Activated T-cell treated with anti-CD3 and anti-CD28 coated beads, Interleukin-2, amount 50 U/mL, for 72 hours (primary cell): Measurements from ENCODE around the gene PCDHGB5. TPM values are rescaled to one million over a fixed set of nuclear protein-coding genes. Genes with fewer than 3 reads are reported as not detected.

ENCODE experiments used
- total RNA-seq, 2 donors: library from RNA; stranded (reverse); gene quantifications; one replicate each; pipeline ENCODE4 v1.2.3, GENCODE V29; 2022

PCDHGB5 gene
- total RNA-seq, 2 donors from 2014 or later, result 0.17 to 0.21 TPM

Other genes with a start within 250 kb of the PCDHGB5 start
- gene PCDHB6, start 247.9 kb upstream of the PCDHGB5 start, total RNA-seq, result not detected
- not detected for gene PCDHB7, start 225.3 kb upstream of the PCDHGB5 start, total RNA-seq
- gene PCDHB8, start 220.2 kb upstream of the PCDHGB5 start, total RNA-seq, result not detected
- gene PCDHB16, start 215.6 kb upstream of the PCDHGB5 start, total RNA-seq, result not detected
- under 1 TPM in 1 of 2 donors, not detected in 1; 0.05 TPM for gene PCDHB9, start 210.8 kb upstream of the PCDHGB5 start, total RNA-seq
- gene PCDHB10, start 205.6 kb upstream of the PCDHGB5 start, total RNA-seq, result not detected
- not detected for gene PCDHB11, start 198.3 kb upstream of the PCDHGB5 start, total RNA-seq
- gene PCDHB12, start 189.2 kb upstream of the PCDHGB5 start, total RNA-seq, result not detected
- gene PCDHB13, start 184.0 kb upstream of the PCDHGB5 start, total RNA-seq, result not detected
- not detected for gene PCDHB14, start 174.6 kb upstream of the PCDHGB5 start, total RNA-seq
- gene PCDHB15, start 152.6 kb upstream of the PCDHGB5 start, total RNA-seq, result not detected
- gene SLC25A2, start 93.9 kb upstream of the PCDHGB5 start, total RNA-seq, result under 1 TPM; 0.46 to 0.63 TPM
- 10 to 100 TPM; 56.7 to 62.5 TPM for gene TAF7, start 77.2 kb upstream of the PCDHGB5 start, total RNA-seq
- under 1 TPM; 0.05 TPM for gene PCDHGA1, start 67.4 kb upstream of the PCDHGB5 start, total RNA-seq
- gene PCDHGA2, start 59.2 kb upstream of the PCDHGB5 start, total RNA-seq, result under 1 TPM in 1 of 2 donors, not detected in 1; 0.07 TPM
- gene PCDHGA3, start 54.1 kb upstream of the PCDHGB5 start, total RNA-seq, result under 1 TPM in 1 of 2 donors, not detected in 1; 0.12 TPM
- under 1 TPM in 1 of 2 donors, not detected in 1; 0.19 TPM for gene PCDHGB1, start 47.8 kb upstream of the PCDHGB5 start, total RNA-seq
- gene PCDHGA4, start 42.9 kb upstream of the PCDHGB5 start, total RNA-seq, result under 1 TPM; 0.25 to 0.26 TPM
- gene PCDHGB2, start 38.0 kb upstream of the PCDHGB5 start, total RNA-seq, result under 1 TPM; 0.28 to 0.34 TPM
- under 1 TPM in 1 of 2 donors, not detected in 1; 0.12 TPM for gene PCDHGA5, start 33.8 kb upstream of the PCDHGB5 start, total RNA-seq
- under 1 TPM; 0.19 to 0.28 TPM for gene PCDHGB3, start 27.7 kb upstream of the PCDHGB5 start, total RNA-seq
- gene PCDHGA6, start 24.1 kb upstream of the PCDHGB5 start, total RNA-seq, result under 1 TPM; 0.16 to 0.29 TPM
- under 1 TPM in 1 of 2 donors, not detected in 1; 0.12 TPM for gene PCDHGA7, start 15.2 kb upstream of the PCDHGB5 start, total RNA-seq
- gene PCDHGB4, start 10.2 kb upstream of the PCDHGB5 start, total RNA-seq, result not detected
- not detected for gene PCDHGA8, start 5.3 kb upstream of the PCDHGB5 start, total RNA-seq
- under 1 TPM; 0.09 to 0.10 TPM for gene PCDHGA9, start 4.8 kb downstream of the PCDHGB5 start, total RNA-seq
- gene PCDHGB6, start 10.1 kb downstream of the PCDHGB5 start, total RNA-seq, result under 1 TPM in 1 of 2 donors, not detected in 1; 0.09 TPM
- gene PCDHGA10, start 15.0 kb downstream of the PCDHGB5 start, total RNA-seq, result under 1 TPM; 0.12 TPM
- gene PCDHGB7, start 19.7 kb downstream of the PCDHGB5 start, total RNA-seq, result under 1 TPM in 1 of 2 donors, not detected in 1; 0.17 TPM
- gene PCDHGA11, start 23.1 kb downstream of the PCDHGB5 start, total RNA-seq, result under 1 TPM in 1 of 2 donors, not detected in 1; 0.22 TPM
- gene PCDHGA12, start 32.6 kb downstream of the PCDHGB5 start, total RNA-seq, result under 1 TPM; 0.12 to 0.17 TPM
- gene PCDHGC3, start 78.0 kb downstream of the PCDHGB5 start, total RNA-seq, result not detected
- not detected for gene PCDHGC4, start 87.1 kb downstream of the PCDHGB5 start, total RNA-seq
- not detected for gene PCDHGC5, start 91.1 kb downstream of the PCDHGB5 start, total RNA-seq
- 100 to 1,000 TPM; 162 to 165 TPM for gene DIAPH1, start 221.1 kb downstream of the PCDHGB5 start, total RNA-seq
- 10 to 100 TPM; 64.1 to 69.2 TPM for gene HDAC3, start 238.9 kb downstream of the PCDHGB5 start, total RNA-seq
- 10 to 100 TPM; 14.6 to 19.5 TPM for gene RELL2, start 239.1 kb downstream of the PCDHGB5 start, total RNA-seq